K562 (cell line): ENCODE measurements around the gene E2F3. TPM values are rescaled to one million over a fixed set of nuclear protein-coding genes. Genes with fewer than 3 reads are reported as not detected.

ENCODE experiments used
- ATF2 ChIP-seq: sonication (generic); formaldehyde crosslinking; IDR thresholded peaks from 2 replicates; pipeline ENCODE4 v1.8.1; 2022; ENCODE audit warnings: missing genetic modification reagents
- BACH1 ChIP-seq: fragments of 200-800 bp; sonication (Bioruptor generic); IDR thresholded peaks from 2 replicates; pipeline ENCODE4 v1.6.1; 2016; ENCODE audit warnings: missing genetic modification characterization, missing compliant biosample characterization
- E2F8 ChIP-seq: fragments of 450-650 bp; IDR thresholded peaks from 2 replicates; pipeline ENCODE4 v1.7.1; 2018; ENCODE audit warnings: mild to moderate bottlenecking, low read depth; ENCODE audit not compliant: partially characterized antibody
- EZH2 ChIP-seq: IDR thresholded peaks from 2 replicates; pipeline ENCODE4 v1.6.1; 2012; ENCODE audit warnings: low read depth, mild to moderate bottlenecking, inconsistent platforms, low read length, borderline replicate concordance
- HOXB6 ChIP-seq: fragments of 250-450 bp; sonication (Bioruptor Pico); IDR thresholded peaks from 2 replicates; pipeline ENCODE4 v1.5.1; 2022; ENCODE audit warnings: mild to moderate bottlenecking, borderline replicate concordance
- NFATC3 ChIP-seq: fragments of 450-650 bp; IDR thresholded peaks from 2 replicates; pipeline ENCODE4 v1.6.1; 2017; ENCODE audit warnings: mild to moderate bottlenecking
- POLR2A ChIP-seq: fragments of 450-650 bp; conservative IDR thresholded peaks from 2 replicates; pipeline ENCODE4 v1.6.1; 2016
- RERE ChIP-seq: sonication (generic); formaldehyde crosslinking; IDR thresholded peaks from 2 replicates; pipeline ENCODE4 v1.8.0; 2023; ENCODE audit warnings: missing genetic modification reagents, mild to moderate bottlenecking, borderline replicate concordance
- RFX5 ChIP-seq: IDR thresholded peaks from 2 replicates; pipeline ENCODE4 v1.6.1; 2011; ENCODE audit warnings: low read depth, mild to moderate bottlenecking, improper control_type of control experiment, low read length
- RNF219 ChIP-seq: fragments of 250-450 bp; sonication (Bioruptor Pico); IDR thresholded peaks from 2 replicates; pipeline ENCODE4 v1.5.0; 2022; ENCODE audit warnings: mild to moderate bottlenecking
- SAFB ChIP-seq: fragments of 200-400 bp; formaldehyde crosslinking; IDR thresholded peaks from 2 replicates; pipeline ENCODE4 v1.6.1; 2017; ENCODE audit warnings: low read depth, low read length, borderline replicate concordance
- U2AF1 ChIP-seq: fragments of 200-400 bp; formaldehyde crosslinking; optimal IDR thresholded peaks from 2 replicates; pipeline ENCODE3; 2017; ENCODE audit warnings: mild to moderate bottlenecking, low read depth, low read length, moderate library complexity
- ZNF165 ChIP-seq: fragments of 250-450 bp; sonication (Bioruptor Pico); IDR thresholded peaks from 2 replicates; pipeline ENCODE4 v1.4.0; 2020; ENCODE audit warnings: borderline replicate concordance
- ZNF197 ChIP-seq: fragments of 200-800 bp; sonication (Bioruptor generic); IDR thresholded peaks from 2 replicates; pipeline ENCODE4 v1.6.1; 2016; ENCODE audit warnings: low read depth, missing genetic modification characterization, missing compliant biosample characterization
- ZNF282 ChIP-seq: sonication (generic); formaldehyde crosslinking; IDR thresholded peaks from 2 replicates; pipeline ENCODE4 v1.8.1; 2023; ENCODE audit warnings: missing genetic modification reagents
- ZNF316 ChIP-seq: fragments of 450-650 bp; IDR thresholded peaks from 2 replicates; pipeline ENCODE4 v1.6.1; 2016
- ZNF586 ChIP-seq: fragments of 450-650 bp; formaldehyde crosslinking; conservative IDR thresholded peaks from 2 replicates; pipeline ENCODE4 v1.4.0; 2020; ENCODE audit warnings: mild to moderate bottlenecking, moderate library complexity
- ZNF76 ChIP-seq: fragments of 250-450 bp; sonication (Bioruptor Pico); IDR thresholded peaks from 2 replicates; pipeline ENCODE4 v1.4.0; 2020; ENCODE audit warnings: mild to moderate bottlenecking, moderate library complexity, borderline replicate concordance
- polyA plus RNA-seq, 8 experiments: library from polyadenylated mRNA; depleted of rRNA in 4 of 8; stranded (reverse) in 5 of 8; unstranded in 3 of 8; fragments of >200 nt; fragmentation: Nextera tagmentation in 2 of 8; fragmentation: Illumina TruSeq in 1 of 8; extraction: Ambion mirVana in 2 of 8; extraction: Trizol in 1 of 8; gene quantifications; 2 replicates each; pipeline versions ENCODE4 v1.2.1 to v1.2.3, GENCODE V29; 2011 to 2014; ENCODE audit warnings: inconsistent platforms in 1 of 8, missing spikeins in 1 of 8
- total RNA-seq, 7 experiments: library from RNA; depleted of rRNA in 6 of 7; stranded (reverse); fragments of >200 nt in 6 of 7; fragmentation: Illumina TruSeq in 2 of 7; extraction: Trizol in 2 of 7; gene quantifications; 2 replicates each; pipeline versions ENCODE4 v1.2.1 to v1.2.3, GENCODE V29; 2011 to 2021; ENCODE audit warnings: low replicate concordance in 1 of 7

Gene E2F3
- total and polyA plus RNA-seq, 9 of the 15 experiments (the other 6 are each of a cell fraction or from before 2014, with no cell fraction given): 11.1 to 44.7 (median 27.2) TPM

GRCh38 chr6:20409427-20409971 is 7.8 kb downstream of the E2F3 start (continued):
- TF ChIP-seq ZNF165 (CRISPR knock-in tag): no peak
- no peak for TF ChIP-seq ZNF282 (CRISPR knock-in tag)
- TF ChIP-seq ZNF586 (CRISPR knock-in tag): no peak
- no peak for TF ChIP-seq POLR2A
- TF ChIP-seq ZNF197: no peak
- no peak for TF ChIP-seq HOXB6 (CRISPR knock-in tag)
- no peak for TF ChIP-seq U2AF1
- TF ChIP-seq NFATC3: no peak
- TF ChIP-seq E2F8: no peak
- no peak for TF ChIP-seq EZH2
- TF ChIP-seq SAFB: no peak
- TF ChIP-seq ZNF316: no peak
- no peak for TF ChIP-seq BACH1
- TF ChIP-seq RERE (CRISPR knock-in tag): no peak
- TF ChIP-seq ATF2 (CRISPR knock-in tag): no peak
- no peak for TF ChIP-seq RNF219 (CRISPR knock-in tag)
- TF ChIP-seq ZNF76 (CRISPR knock-in tag): no peak
- TF ChIP-seq RFX5: no peak
